ENCODE results near the gene SLC35F1.
"Not testable (repeated sequence)": the region's sequence is repeated elsewhere in the genome, so short reads cannot be mapped to it uniquely, and the experiment has no call there.

Gene SLC35F1

DNA sequence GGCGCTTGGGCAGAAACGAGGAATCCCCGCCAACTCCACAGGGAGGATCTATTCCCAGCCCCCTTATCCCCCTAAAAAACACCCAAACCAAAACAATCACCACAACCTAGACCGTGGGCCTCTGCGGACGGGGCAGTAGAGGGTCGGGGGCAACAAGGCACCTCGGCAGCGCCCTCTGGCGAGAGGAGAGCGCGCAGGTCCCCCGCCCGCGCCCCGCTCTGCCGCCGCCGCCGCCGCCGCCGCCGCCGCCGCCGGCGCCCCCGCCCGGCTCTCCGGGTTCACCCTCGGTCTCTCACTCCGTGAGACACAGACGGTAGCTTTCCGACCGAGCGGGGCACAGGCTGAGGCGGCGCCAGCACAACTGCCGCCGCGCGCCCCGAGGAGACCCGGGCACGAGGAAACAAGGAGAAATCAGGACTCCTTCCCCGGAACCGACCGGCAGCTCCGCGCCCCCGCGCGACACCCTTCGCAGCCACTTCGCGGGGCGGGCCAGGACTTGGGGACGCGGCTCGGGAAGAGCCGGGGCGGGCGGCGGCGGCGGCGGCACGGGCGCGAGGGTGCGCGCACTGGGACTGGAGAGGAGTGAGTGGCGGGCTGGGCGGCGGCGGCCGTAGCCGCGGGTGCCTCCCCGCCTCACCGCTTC is at the start of gene SLC35F1:
SLC35F1 (plus strand) TSS at position 307 of the 643 bp plus-strand sequence.
- peak; percentile 22 for DNase-seq

GRCh38 chr6:117858601-117859000 is 48.5 kb upstream of the SLC35F1 start:
- DNase-seq = not testable (repeated sequence)

DNA sequence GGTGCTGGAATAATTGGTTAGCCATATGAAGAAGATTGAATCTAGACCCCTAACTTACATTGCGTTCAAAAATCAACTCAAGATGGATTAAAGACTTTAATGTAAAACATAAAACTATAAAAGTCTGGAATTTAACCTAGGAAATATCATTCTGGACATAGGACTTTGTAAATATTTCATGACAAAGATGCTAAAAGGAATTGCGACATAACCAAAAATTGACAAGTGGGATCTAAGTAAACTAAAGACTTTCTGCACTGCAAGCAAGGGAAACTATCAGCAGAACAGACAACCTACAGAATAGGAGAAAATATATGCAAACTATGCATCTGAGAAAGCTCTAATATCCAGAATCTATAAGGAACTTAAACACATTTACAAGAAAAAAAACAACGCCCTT is 45.5 kb upstream of the SLC35F1 start:
- no peak for DNase-seq

DNA sequence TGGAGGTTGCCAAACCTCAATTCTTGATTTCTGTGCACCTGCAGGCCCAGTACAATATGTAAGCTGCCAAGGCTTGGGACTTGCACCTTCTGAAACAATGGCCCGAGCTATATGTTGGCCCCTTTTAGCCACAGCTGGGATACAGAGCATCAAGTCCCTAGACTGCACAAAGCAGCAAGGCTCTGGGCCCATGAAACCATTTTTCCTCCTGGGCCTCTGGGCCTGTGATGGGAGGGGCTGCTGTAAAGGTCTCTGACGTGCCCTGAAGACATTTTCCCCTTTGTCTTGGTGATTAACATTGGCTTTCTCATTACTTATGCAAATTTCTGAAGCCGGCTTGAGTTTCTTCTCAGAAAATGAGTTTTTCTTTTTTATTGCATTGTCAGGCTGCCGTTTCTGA is 40.5 kb upstream of the SLC35F1 start:
- DNase-seq = no peak

DNA sequence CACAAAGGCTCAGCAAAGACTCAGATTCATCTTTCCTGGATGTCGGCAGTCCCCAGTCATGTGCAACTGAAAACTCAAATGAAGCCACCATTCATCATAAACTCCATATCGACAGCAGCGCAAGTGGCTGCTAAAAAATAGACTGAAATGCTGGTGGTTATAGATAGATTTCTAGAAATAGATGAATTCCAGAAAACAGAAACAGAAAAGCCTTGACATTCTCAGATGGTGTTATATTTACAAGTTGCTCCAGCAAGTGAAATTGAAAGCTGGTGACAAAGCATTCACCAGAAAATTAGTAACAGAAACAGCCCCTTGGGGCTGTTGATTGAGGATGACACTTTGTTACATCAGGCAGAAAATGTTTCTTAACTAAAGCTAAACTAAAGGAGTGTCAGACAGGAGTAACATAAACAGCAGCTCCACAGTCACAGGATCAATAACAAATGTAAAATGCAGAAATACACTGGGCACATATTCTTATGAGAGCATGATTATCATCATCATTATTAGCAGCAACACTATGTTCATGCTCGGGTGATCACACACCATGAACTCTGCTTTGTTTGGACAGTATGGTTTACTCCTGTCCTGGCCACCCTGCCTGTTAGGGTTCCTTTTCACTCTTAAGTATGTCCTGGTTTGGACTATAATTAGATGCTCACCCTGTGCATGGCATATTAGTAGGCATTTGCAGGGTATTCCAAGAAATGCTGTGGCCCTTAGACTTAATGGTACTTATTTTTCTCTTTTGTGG is 36.4 kb upstream of the SLC35F1 start:
- DNase-seq = no peak

- DNase-seq = no peak
Observed at GRCh38 chr6:117880824-117881223, 26.2 kb upstream of the SLC35F1 start.

- DNase-seq = no peak
Observed at GRCh38 chr6:117890172-117890571, 16.9 kb upstream of the SLC35F1 start.

DNA sequence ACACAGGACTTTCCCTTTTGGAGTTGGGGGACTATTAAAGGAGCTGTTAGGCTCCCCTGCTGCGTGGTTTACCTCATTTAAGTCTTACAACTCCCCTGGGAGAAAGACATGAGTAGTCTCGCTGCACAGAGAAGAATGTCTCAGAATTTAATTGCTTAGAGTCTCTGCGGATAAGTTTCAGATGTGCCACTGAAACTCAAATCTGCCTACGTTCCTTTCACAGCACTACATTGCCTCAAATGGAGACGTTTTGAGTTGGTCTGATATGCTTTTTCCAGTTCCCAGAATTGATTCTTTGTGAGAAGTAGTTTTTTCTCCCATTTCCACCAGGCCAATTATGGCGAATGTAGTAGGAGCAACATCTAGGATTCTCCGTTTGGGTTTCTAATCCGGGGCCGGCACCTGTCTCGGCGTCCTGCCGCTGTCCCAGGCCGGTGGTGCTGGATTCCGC is 532 bp upstream of the SLC35F1 start:
- DNase-seq = no peak

GRCh38 chr6:117907601-117908245 is 659 bp downstream of the SLC35F1 start:
- DNase-seq = no peak

DNA sequence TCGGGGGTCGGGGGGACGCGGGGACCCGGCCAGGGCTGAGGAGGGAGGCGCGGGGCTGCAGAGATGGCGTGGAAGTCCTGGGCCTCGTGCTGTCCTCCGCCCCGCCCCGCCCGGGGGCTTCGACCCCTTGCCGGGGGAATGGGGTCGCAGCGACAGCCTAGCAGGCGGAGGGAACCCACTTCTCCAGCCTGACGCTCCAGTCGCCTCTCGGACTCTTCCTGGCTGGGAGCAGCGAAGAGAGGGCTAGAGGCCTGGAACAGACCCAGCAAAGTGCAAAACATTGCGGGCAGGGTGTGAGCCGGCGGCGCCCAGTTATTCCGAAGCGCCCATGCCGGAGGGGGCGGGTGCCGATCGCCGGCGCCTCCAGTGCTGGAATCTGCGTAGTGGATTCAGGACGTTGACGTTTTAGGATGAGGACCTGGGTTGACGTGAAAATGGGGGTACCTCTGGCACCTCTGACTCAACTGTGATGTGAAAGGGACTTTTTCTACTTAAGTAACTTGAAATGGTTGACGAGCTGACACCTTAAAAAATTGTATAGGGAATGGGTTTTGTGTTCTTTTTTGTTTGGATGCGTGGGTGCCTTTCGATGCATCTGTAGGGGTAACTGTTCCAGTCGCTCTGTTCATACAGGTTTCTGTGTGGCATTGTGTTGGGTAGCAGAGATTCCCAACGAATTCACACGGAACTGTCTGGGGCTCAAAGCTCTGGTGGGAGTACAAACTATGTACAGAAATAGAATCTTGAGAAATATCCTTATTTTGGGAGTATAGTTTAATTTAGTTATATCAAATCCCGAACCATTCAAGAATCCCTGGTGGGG is 1.4 kb downstream of the SLC35F1 start:
- DNase-seq = no peak

DNA sequence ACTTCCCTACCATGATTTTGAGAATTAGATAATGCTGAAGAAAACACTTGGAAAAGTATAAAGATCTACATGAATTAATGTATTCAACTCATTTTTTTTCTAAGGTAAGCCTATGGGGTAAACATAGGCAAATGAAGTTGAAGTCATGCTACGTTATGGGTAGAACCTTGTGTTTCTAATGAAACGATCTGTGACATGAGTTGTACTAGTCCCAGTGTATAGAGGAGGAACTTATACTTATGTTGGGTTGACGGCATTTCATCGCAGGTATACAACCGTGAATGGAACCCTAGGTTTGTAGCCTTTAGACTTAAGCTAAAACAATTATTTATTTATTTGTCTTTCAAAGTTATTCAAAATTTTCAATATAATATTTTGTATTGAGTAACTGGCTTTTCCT is 2.6 kb downstream of the SLC35F1 start:
- DNase-seq = no peak

DNA sequence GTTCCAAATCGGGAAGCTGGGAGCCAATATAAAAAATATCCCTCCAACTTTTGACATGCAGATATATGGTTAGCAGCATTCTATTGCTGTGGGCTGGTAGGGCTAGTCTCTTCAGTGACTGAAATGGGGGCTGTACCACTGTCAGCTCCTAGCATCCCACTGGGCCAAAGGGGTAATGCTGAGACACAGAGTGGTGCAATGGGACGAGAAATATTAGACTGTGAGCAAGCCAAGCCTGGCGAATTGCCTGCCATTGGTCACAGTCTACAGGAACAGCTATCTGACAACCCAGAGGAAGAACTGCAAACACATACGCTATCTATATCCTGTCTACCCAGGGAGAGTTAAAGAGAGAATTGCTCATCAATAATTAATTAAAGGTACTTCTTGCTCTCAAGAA is 3.5 kb downstream of the SLC35F1 start:
- no peak for DNase-seq

DNA sequence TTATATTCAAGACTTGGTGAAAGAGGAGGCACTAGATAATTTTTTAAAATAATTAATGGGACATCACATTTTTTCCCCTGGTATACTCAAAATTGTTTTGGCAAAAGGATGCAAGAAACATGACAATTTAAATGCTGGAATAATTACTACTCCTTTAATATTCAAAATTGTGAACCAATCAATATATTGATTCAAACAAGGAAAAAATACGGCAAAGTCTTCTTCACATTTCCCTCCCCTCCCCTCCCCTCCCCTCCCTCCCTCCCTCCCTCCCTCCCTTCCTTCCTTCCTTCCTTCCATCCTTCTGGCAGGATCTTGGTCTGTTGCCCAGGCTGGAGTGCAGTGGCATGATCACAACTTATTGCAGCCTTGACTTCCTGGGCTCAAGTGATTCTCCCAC is 4.1 kb downstream of the SLC35F1 start:
- DNase-seq = no peak

DNA sequence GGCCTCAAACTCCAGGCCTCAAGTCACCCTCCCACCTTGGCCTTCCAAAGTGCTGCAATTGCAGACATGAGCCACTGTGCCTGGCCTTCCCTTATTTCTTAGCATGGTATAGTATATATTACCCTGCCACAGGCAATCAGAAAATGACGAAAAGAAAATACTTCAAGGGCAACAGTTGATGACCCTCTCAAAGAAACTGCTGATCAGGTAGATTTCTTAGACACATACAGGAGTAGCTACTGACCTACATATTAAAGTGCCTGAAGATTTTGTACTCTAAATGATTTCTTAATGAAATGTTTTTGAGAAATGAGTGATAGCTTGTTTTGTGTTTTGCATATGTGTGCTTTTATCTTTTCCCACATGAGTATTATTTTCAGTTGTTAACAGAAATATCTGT is 4.6 kb downstream of the SLC35F1 start:
- no peak for DNase-seq

DNA sequence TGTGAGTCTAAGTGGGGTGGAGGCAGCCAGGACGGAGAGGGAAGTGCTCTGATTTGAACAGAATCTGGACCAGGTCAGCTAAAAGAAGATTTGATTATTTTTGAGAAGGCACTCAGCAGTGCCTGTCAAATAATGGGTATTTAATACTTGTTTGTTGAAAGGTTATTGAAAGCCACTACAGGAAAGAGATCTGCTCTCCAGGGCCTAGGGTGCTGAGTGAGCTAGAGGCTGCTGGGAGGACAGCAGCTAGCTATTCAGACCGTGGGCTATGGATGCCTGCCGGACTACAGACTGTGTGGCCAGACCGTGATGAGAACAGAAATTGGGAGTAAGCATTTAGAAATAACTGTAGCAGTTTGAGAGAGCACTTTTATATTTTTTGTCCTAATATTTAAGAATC is 8.8 kb downstream of the SLC35F1 start:
- DNase-seq = no peak

DNA sequence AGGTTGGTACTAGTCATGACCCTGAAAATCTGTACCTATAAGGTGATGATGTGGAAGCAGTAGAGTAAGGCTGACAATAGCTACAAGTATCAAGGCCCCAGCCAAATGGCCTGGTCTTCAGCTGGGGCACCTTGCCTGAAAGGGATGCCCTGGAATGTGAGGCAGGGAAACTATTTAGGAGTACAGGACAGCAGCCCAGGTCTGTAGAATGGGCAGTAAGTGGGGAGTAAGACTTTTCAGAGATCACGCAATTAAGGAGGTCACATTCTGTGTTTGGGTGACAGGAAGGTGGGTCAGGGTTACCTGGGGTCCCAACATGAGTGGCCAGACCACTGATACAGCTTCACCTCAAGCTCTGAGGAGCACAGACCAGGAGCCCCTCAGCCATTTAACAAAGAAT is 9.4 kb downstream of the SLC35F1 start:
- DNase-seq = no peak

- no peak for DNase-seq
Observed at GRCh38 chr6:117917176-117917575, 10.1 kb downstream of the SLC35F1 start.

GRCh38 chr6:117918454-117918853 is 11.4 kb downstream of the SLC35F1 start:
- no peak for DNase-seq

GRCh38 chr6:117919275-117919674 is 12.2 kb downstream of the SLC35F1 start:
- no peak for DNase-seq

- DNase-seq = no peak
Observed at GRCh38 chr6:117919775-117920729, 13.0 kb downstream of the SLC35F1 start.

DNA sequence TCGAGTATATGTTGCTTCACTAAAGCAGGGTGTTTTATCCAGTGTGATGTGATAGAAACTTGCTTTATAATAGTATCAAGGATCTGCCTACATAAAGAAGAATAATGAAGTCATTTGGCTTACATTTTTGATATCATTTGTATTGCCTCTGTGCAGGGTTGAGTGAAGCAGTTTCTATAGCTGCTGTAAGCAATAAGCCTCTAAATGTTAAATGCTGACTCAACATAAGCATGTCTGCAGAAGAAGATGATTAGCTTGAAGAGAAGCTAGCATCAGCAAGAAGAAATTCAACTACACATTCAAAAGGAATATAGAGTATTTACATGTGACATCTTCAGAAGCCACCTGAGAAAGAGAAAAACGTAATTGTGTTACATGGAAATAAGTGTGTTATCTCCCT is 17.6 kb downstream of the SLC35F1 start:
- DNase-seq = no peak

DNA sequence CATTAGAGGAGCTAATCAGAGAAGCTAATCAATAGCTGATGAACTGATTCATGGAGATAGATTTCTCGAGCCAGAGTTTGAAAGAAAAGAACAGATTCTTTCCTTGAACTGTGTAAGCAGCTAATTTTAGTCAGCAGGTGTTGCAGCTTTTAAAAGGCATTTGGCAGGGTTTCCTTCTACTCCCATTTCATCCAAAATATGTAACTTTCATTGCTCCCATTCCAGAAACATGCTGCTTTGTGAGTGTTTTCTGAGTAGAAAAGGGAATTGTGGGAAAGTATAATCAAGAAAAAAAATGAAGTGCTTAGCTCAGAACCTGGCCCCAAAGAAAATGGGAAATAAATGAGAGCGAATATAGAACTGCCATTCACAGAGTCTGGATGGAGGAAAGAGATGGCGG is 20.8 kb downstream of the SLC35F1 start:
- DNase-seq = no peak

All from activated naive CD4-positive, alpha-beta T cell treated with Interleukin-2 at 50 U/mL for 16 hours (primary cell).